Pancreas (tissue), 10 donors: ENCODE results near the gene HYOU1. TPM values are rescaled to one million over a fixed set of nuclear protein-coding genes. Genes with fewer than 3 reads are reported as not detected.
A peak's percentile ranks its signal among the peaks of the same experiment; 100 is the strongest.

Experiments used
- ATAC-seq, 4 donors: fragments of 200-7000 bp; cut with Tn5 transposase; one replicate each; pipeline versions ENCODE4 v1.8.0 to v1.9.1; 2020; ENCODE audit warnings: mild to moderate bottlenecking in 4 of 4, moderate library complexity in 4 of 4
- DNase-seq, 6 donors: peaks; one replicate each; pipeline ENCODE4 v3.0.0-alpha.2; 2020
- FAIRE-seq: peaks from 2 replicates; lab custom pipeline; 2012; peaks lifted over from hg19 to GRCh38; lab: Jason Lieb, UNC
- H3K27ac ChIP-seq, 4 donors: fragments of 200-600 bp; sonication (generic); 1 replicate in 3 of 4; 2 replicates in 1 of 4; pipeline versions ENCODE4 v1.5.0 to v1.8.0; 2020
- H3K27me3 ChIP-seq, 4 donors: fragments of 200-600 bp; one replicate each; pipeline ENCODE4 v1.8.0; 2021
- H3K36me3 ChIP-seq, 3 donors: fragments of 200-600 bp; sonication (generic) in 1 of 3; one replicate each; pipeline versions ENCODE4 v1.5.0 to v1.8.0; 2020 to 2021
- H3K4me1 ChIP-seq, 3 donors: fragments of 200-600 bp; one replicate each; pipeline ENCODE4 v1.8.0; 2021
- H3K4me3 ChIP-seq, 4 donors: fragments of 200-600 bp; sonication (generic) in 2 of 4; one replicate each; pipeline versions ENCODE4 v1.5.0 to v1.8.0; 2020 to 2021
- H3K9me3 ChIP-seq, 4 donors: fragments of 200-600 bp; one replicate each; pipeline ENCODE4 v1.8.0; 2021
- CTCF ChIP-seq, 4 donors: fragments of 200-600 bp; sonication (generic) in 3 of 4; IDR thresholded peaks; one replicate each; pipeline versions ENCODE4 v1.5.0 to v1.8.0; 2021; ENCODE audit warnings: antibody characterized with exemption in 4 of 4
- WGBS, 2 donors: extraction: QIAGEN DNeasy Blood & Tissue Kit; methylation state at CpG; one replicate each; pipeline ENCODE4 v1.1.7; 2013; 5-methylcytosine and 5-hydroxymethylcytosine counted together
- intact Hi-C, 3 donors: fragments of 100-400 bp; cut with DNase I; formaldehyde crosslinking; loops; one replicate each; pipeline versions ENCODE4 v1.11.1 to v1.14.2; 2022
- polyA plus RNA-seq, 2 donors: library from polyadenylated mRNA; stranded (reverse); fragments of 200-250 nt; gene quantifications; one replicate each; pipeline ENCODE4 v1.2.3, GENCODE V29; 2013
- total RNA-seq, 6 donors: library from RNA; stranded (reverse); fragmentation: NEBNext Ultra II Directional in 4 of 6; extraction: Animal tissue kit (Norgen Biotek cat#: 25700) in 4 of 6; gene quantifications; one replicate each; pipeline versions ENCODE4 v1.2.1 to v1.2.4, GENCODE V29; 2021 to 2023
- donor health status: healthy with polysubstance abuse.
- donor health status: DM: no; HTN: no; CAD: no; lungs with moderate emphysema.
- donor health status: DM: no; HTN: no; CAD: no.
- donor health status: control.
- donor health status: control.
- donor health status: Bipolar disorder and iron deficiency.
- donor health status: DM: yes; HTN: yes; CAD: no.
- donor health status: DM: no; HTN: no; CAD: no.
- donor health status: DM: no; HTN: no; CAD: no.
- donor health status: DM: yes; HTN: yes; CAD: no.

The HYOU1 gene
- total and polyA plus RNA-seq, 8 donors, result 79.2 to 210 (median 143) TPM

GRCh38 chr11:119100994-119101758 is 44.2 kb upstream of the HYOU1 start:
- H3K4me3 ChIP-seq, result peak overlapping the region; percentile 67 to 86 (median 78)
- 1 to 2% methylated on average over 29 of the region's 29 CpGs for WGBS, 2 donors
- H3K36me3 ChIP-seq, result peaks cover 0 to 18% (median 0%) of the 10 kb centered on the region in 3 donors
- intact Hi-C loops, result no loop called here
- DNase-seq (peak in 1 of 6 donors; percentile 38), ATAC-seq (peak; percentile 22 to 36 (median 33)), FAIRE-seq (no peak)
- no peaks in the 10 kb centered on the region for H3K9me3 ChIP-seq
- H3K27me3 ChIP-seq, result no peaks in the 10 kb centered on the region
- H3K4me1 ChIP-seq, result peaks cover 6 to 22% (median 18%) of the 10 kb centered on the region in 3 donors
- peak overlapping the region; percentile 79 to 96 (median 87) for H3K27ac ChIP-seq
- TF ChIP-seq CTCF (IDR thresholded peaks at IDR 0.05), result no peak

DNA sequence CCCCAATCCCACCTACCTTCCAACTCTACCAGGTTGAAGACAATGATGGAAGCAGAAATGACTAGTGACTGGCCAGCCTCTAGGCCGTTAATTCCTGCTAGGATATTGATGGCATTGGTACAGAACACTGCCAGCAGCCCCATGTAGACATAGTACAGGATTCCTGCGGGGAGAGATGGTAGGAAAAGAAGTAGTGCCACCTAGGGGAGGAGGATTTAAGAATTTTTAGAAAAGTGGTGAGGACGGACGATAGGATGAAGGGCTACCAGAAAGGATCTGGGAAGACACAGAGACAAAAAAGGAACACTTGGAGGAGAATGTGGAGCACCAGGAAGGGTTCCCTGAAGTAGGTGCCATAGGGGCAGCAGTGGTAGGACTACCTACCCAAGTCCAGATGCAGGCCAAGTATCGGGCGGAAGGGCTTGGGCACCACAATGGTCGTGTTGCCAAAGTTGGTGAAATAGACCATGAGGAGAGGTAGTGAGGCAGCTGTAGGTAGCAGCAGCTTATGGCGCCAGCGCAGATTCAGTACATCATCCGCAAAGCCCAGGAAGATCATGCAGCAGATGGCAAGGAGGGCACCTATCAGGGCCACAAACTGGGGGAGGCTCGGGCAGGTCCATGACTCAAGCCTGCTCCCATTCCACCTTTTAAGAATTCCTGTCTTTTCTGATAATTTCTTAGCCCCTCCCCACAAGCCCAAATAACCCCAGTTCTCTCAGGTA is 43.4 kb upstream of the HYOU1 start:
- no peak for TF ChIP-seq CTCF (IDR thresholded peaks at IDR 0.05)
- Histone ChIP-seq H3K4me3 (peak overlapping the region; percentile 67 to 86 (median 78)), H3K27ac (no peak overlapping the region), H3K4me1 (peaks cover 6 to 23% (median 22%) of the 10 kb centered on the region in 3 donors), H3K9me3 (no peaks in the 10 kb centered on the region), H3K36me3 (peaks cover 0 to 18% (median 0%) of the 10 kb centered on the region in 3 donors), H3K27me3 (no peaks in the 10 kb centered on the region)
- 24 to 25% methylated on average over 11 of the region's 11 CpGs for WGBS, 2 donors
- intact Hi-C loops, result no loop called here
- peak in 1 of 6 donors; percentile 27 for DNase-seq
- FAIRE-seq, result no peak
- ATAC-seq, result no peak

DNA sequence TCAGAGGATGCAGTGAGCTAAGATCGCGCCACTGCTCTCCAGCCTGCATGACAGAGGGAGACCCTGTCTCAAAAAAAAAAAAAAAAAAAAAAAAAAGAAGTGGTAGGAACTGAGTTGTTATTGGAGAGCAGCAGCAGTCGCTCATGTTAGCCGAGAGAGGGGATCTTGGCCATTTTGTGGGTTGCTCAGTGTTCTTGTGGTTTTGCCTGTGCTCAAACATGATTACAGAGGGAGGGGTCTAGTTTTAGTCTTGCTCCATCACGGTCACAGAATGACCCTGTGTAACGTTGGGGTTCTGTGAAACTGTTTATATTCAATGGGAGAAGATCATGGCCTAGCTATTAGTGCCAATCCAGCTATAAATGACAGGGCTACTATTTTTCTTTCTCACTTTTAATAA is 42.7 kb upstream of the HYOU1 start:
- Histone ChIP-seq H3K36me3 (peaks cover 0 to 18% (median 0%) of the 10 kb centered on the region in 3 donors), H3K27ac (no peak overlapping the region), H3K9me3 (no peaks in the 10 kb centered on the region), H3K27me3 (no peaks in the 10 kb centered on the region), H3K4me3 (no peak overlapping the region), H3K4me1 (peaks cover 6 to 23% (median 22%) of the 10 kb centered on the region in 3 donors)
- intact Hi-C loops, result no loop called here
- 70 to 79% methylated on average over 6 of the region's 6 CpGs for WGBS, 2 donors
- DNase-seq (peak in 1 of 6 donors; percentile 6), FAIRE-seq (no peak), ATAC-seq (no peak)
- no peak for TF ChIP-seq CTCF (IDR thresholded peaks at IDR 0.05)

- H3K27ac ChIP-seq, result peak overlapping the region; percentile 85 to 93 (median 90)
- 1% methylated on average over 74 to 79 of the region's 79 CpGs for WGBS, 2 donors
- H3K9me3 ChIP-seq, result no peaks in the 10 kb centered on the region
- ATAC-seq (peak; percentile 91 to 96 (median 92)), DNase-seq (peak; percentile 97 to 99 (median 99)), FAIRE-seq (peak; percentile 97)
- H3K36me3 ChIP-seq, result peaks cover 0 to 18% (median 0%) of the 10 kb centered on the region in 3 donors
- TF ChIP-seq CTCF (IDR thresholded peaks at IDR 0.05), result no peak
- peak overlapping the region; percentile 60 to 85 (median 78) for H3K4me3 ChIP-seq
- intact Hi-C loops, result no loop called here
- H3K4me1 ChIP-seq, result peaks cover 10 to 20% (median 12%) of the 10 kb centered on the region in 3 donors
- no peaks in the 10 kb centered on the region for H3K27me3 ChIP-seq
Measured at GRCh38 chr11:119095066-119095880, 38.3 kb upstream of the HYOU1 start.
